ENCODE results near the gene PRKCE. TPM values are rescaled to one million over a fixed set of nuclear protein-coding genes. Genes with fewer than 3 reads are reported as not detected.

Gene PRKCE
- total RNA-seq, 1 experiment from 2014 or later, result 14.8 TPM

- H3K9me3 ChIP-seq (ENCODE audit: control insufficient read depth in 1 of 2, insufficient read depth in 1 of 2, low read depth in 1 of 2, low read length in 2 of 2), result no peaks in the 10 kb centered on the region
- ChIA-PET POLR2A (no interaction called here), RAD21 (ENCODE audit: low non-redundant PET in 1 of 2, low total read pairs in 2 of 2, uncharacterized antibody in 2 of 2, unreplicated experiment in 2 of 2) (no interaction called here), CTCF (no interaction called here)
- TF ChIP-seq ZNF274 (IDR thresholded peaks at IDR 0.05; ENCODE audit: low read depth, low read length) (no peak), SP1 (IDR thresholded peaks at IDR 0.05; ENCODE audit: low read depth) (no peak), YY1 (IDR thresholded peaks at IDR 0.05; ENCODE audit: extremely low read depth, insufficient replicate concordance, low read depth, low read length) (no peak), SIN3A (IDR thresholded peaks at IDR 0.05; ENCODE audit: low read depth) (no peak), POLR2AphosphoS5 (IDR thresholded peaks at IDR 0.05; ENCODE audit: low read depth, low read length) (no peak), REST (IDR thresholded peaks at IDR 0.05; ENCODE audit: low read depth) (no peak), ZBTB33 (IDR thresholded peaks at IDR 0.05; ENCODE audit: extremely low read depth, insufficient replicate concordance, low read length) (no peak), MAX (IDR thresholded peaks at IDR 0.05) (no peak), EZH2phosphoT487 (IDR thresholded peaks at IDR 0.05; ENCODE audit: borderline replicate concordance) (no peak), POLR2A (IDR thresholded peaks at IDR 0.05; ENCODE audit: borderline replicate concordance, extremely low read depth, insufficient read depth, insufficient read length) (no peak), RAD21 (IDR thresholded peaks at IDR 0.05; ENCODE audit: low read depth) (no peak), FOSL1 (IDR thresholded peaks at IDR 0.05; ENCODE audit: low read depth) (no peak), SRF (IDR thresholded peaks at IDR 0.05; ENCODE audit: low read depth) (no peak), ELF1 (IDR thresholded peaks at IDR 0.05; ENCODE audit: borderline replicate concordance, low read depth) (no peak), ATF3 (IDR thresholded peaks at IDR 0.05) (no peak), TCF7L2 (IDR thresholded peaks at IDR 0.05; ENCODE audit: borderline replicate concordance, extremely low read depth, insufficient read depth, insufficient read length) (no peak), CBX3 (IDR thresholded peaks at IDR 0.05; ENCODE audit: low read depth) (no peak), JUND (IDR thresholded peaks at IDR 0.05) (no peak)
- no peaks in the 10 kb centered on the region for H3K4me1 ChIP-seq (ENCODE audit: control insufficient read depth in 1 of 2, insufficient read depth in 2 of 2, low read length in 2 of 2)
- H3K27ac ChIP-seq (ENCODE audit: low read depth, low read length), result no peak overlapping the region
- H3K79me2 ChIP-seq (ENCODE audit: insufficient read depth, low read length), result no peaks in the 10 kb centered on the region
- no TSS peak for BruUV-seq (replicated peaks)
- H3K9me2 ChIP-seq (ENCODE audit: insufficient read depth), result no peaks in the 10 kb centered on the region
- H4K20me1 ChIP-seq (ENCODE audit: insufficient read depth), result no peaks in the 10 kb centered on the region
- DNase-seq (ENCODE audit: low read depth, low spot score), result no peak
- H3K4me2 ChIP-seq (ENCODE audit: low read length), result no peak overlapping the region
- H3K27me3 ChIP-seq (ENCODE audit: insufficient read depth, low read length), result no peaks in the 10 kb centered on the region
- H3K9ac ChIP-seq (ENCODE audit: low read length), result no peak overlapping the region
- H3K36me3 ChIP-seq (ENCODE audit: control insufficient read depth in 1 of 2, insufficient read depth in 2 of 2, low read length in 2 of 2), result no peaks in the 10 kb centered on the region
- no peak overlapping the region for H3K4me3 ChIP-seq (replicated peaks in 1 of 2; ENCODE audit: low read depth in 1 of 2, low read length in 2 of 2)
- ATAC-seq, result no peak
- H2AFZ ChIP-seq (ENCODE audit: low read depth, low read length, poor library complexity, severe bottlenecking), result no peak overlapping the region
- intact Hi-C loops (cut with micrococcal nuclease), result no loop called here
Observed at GRCh38 chr2:46231721-46232120, 580.2 kb downstream of the PRKCE start.
